ENCODE data around the gene DCK. TPM values are rescaled to one million over a fixed set of nuclear protein-coding genes. Genes with fewer than 3 reads are reported as not detected.

DCK gene
- total RNA-seq, 8 experiments from 2014 or later, result 5.1 to 33.5 (median 19.1) TPM

GRCh38 chr4:71074452-71075299 is 81.2 kb downstream of the DCK start:
- in situ Hi-C loops (cut with MboI; ENCODE audit: low pct_unique_long_range_greater_than_20kb in 2 of 9, low sequenced_read_pairs in 9 of 9, unreplicated experiment in 9 of 9), result no loop called here
- 21 to 84% (median 59%) methylated on average over 5 to 10 of the region's 10 CpGs; no CpG with 5 or more reads in 1 of the 10 experiments for WGBS, 10 experiments
- no peaks in the 10 kb centered on the region for H3K4me1 ChIP-seq (replicated peaks in 1 of 2)
- H3K4me3 ChIP-seq, result no peak overlapping the region
- H3K27ac ChIP-seq, result no peak overlapping the region
- no peak for ATAC-seq (replicated peaks in 6 of 8)

Other genes with a start within 250 kb of the DCK start
- 10 to 100 TPM; 43.0 to 99.5 (median 66.4) TPM for gene GRSF1, start 153.8 kb upstream of the DCK start, total RNA-seq
- gene MOB1B, start 91.3 kb upstream of the DCK start, total RNA-seq, result 10 to 100 TPM in 7 of 8 experiments, 1 to 10 TPM in 1; 6.0 to 26.8 (median 19.2) TPM